Keratinocyte (primary cell): Measurements from ENCODE around the gene PDE1C. TPM values are rescaled to one million over a fixed set of nuclear protein-coding genes. Genes with fewer than 3 reads are reported as not detected.

ENCODE experiments used
- DNase-seq: peaks from one replicate; pipeline ENCODE4 v3.0.0-alpha.2; 2011; ENCODE audit warnings: low read depth, missing footprints, low spot score
- FAIRE-seq: peaks from 2 replicates; lab custom pipeline; 2011; peaks lifted over from hg19 to GRCh38; lab: Jason Lieb, UNC
- H2AFZ ChIP-seq: 2 replicates; pipeline ENCODE4 v1.6.0; 2012; ENCODE audit warnings: low read length, control low read depth, inconsistent platforms; ENCODE audit not compliant: control insufficient read depth
- H3K27ac ChIP-seq: 2 replicates; pipeline ENCODE4 v1.5.1; 2011; ENCODE audit warnings: low read length; ENCODE audit not compliant: control insufficient read depth, insufficient read depth
- H3K27me3 ChIP-seq: 3 replicates; pipeline ENCODE4 v1.6.0; 2011; ENCODE audit warnings: low read length; ENCODE audit not compliant: control insufficient read depth, insufficient read depth; ENCODE audit errors: extremely low read depth
- H3K36me3 ChIP-seq, 2 experiments: 2 replicates in 1 of 2; 3 replicates in 1 of 2; pipeline ENCODE4 v1.5.1; 2011; ENCODE audit warnings: low read length in 2 of 2, mild to moderate bottlenecking in 1 of 2; ENCODE audit not compliant: control insufficient read depth in 2 of 2, insufficient read depth in 2 of 2; ENCODE audit errors: extremely low read depth in 1 of 2
- H3K4me1 ChIP-seq: 3 replicates; pipeline ENCODE4 v1.5.1; 2011; ENCODE audit warnings: low read length; ENCODE audit not compliant: control insufficient read depth, insufficient read depth; ENCODE audit errors: extremely low read depth
- H3K4me2 ChIP-seq: 3 replicates; pipeline ENCODE4 v1.6.0; 2011; ENCODE audit warnings: low read depth, low read length; ENCODE audit not compliant: control insufficient read depth, insufficient read depth; ENCODE audit errors: extremely low read depth
- H3K4me3 ChIP-seq, 3 experiments: fragments of 200-600 bp in 1 of 3; sonication (generic) in 1 of 3; 2 replicates in 2 of 3; 3 replicates in 1 of 3; pipeline ENCODE4 v1.5.1; 2011 to 2016; ENCODE audit warnings: low read length in 3 of 3, mild to moderate bottlenecking in 3 of 3, control low read depth in 2 of 3, inconsistent platforms in 1 of 3, low read depth in 1 of 3, mixed read lengths in 1 of 3, mixed run types in 1 of 3, moderate library complexity in 1 of 3; ENCODE audit not compliant: control insufficient read depth in 2 of 3, insufficient read depth in 2 of 3; ENCODE audit errors: extremely low read depth in 1 of 3
- H3K79me2 ChIP-seq: 2 replicates; pipeline ENCODE4 v1.6.0; 2012; ENCODE audit warnings: low read length; ENCODE audit not compliant: control insufficient read depth, insufficient read depth
- H3K9ac ChIP-seq: 3 replicates; pipeline ENCODE4 v1.6.0; 2011; ENCODE audit warnings: low read length; ENCODE audit not compliant: control insufficient read depth, insufficient read depth; ENCODE audit errors: extremely low read depth
- H3K9me1 ChIP-seq: 3 replicates; pipeline ENCODE4 v1.6.0; 2011; ENCODE audit warnings: low read length; ENCODE audit not compliant: control insufficient read depth, insufficient read depth; ENCODE audit errors: extremely low read depth
- H3K9me3 ChIP-seq: 2 replicates; pipeline ENCODE4 v1.5.1; 2012; ENCODE audit warnings: low read depth, low read length; ENCODE audit not compliant: control insufficient read depth
- H4K20me1 ChIP-seq: 3 replicates; pipeline ENCODE4 v1.6.0; 2011; ENCODE audit warnings: low read length; ENCODE audit not compliant: control insufficient read depth, insufficient read depth; ENCODE audit errors: extremely low read depth
- EZH2 ChIP-seq: IDR thresholded peaks from one replicate; pipeline ENCODE4 v1.6.1; 2012; ENCODE audit warnings: inconsistent platforms, mild to moderate bottlenecking, low read length, moderate library complexity
- dilution Hi-C: fragments of 300-500 bp; cut with MboI; formaldehyde crosslinking; loops from one replicate; pipeline ENCODE4 v1.7.0; 2020; ENCODE audit warnings: low sequenced_read_pairs; ENCODE audit not compliant: extremely low pct_ligation_motif_present
- polyA plus RNA-seq, 5 experiments: library from polyadenylated mRNA; depleted of rRNA in 3 of 5; stranded (reverse) in 3 of 5; stranded (forward) in 1 of 5; unstranded in 1 of 5; fragments of >200 nt; gene quantifications; 1 replicate in 1 of 5; 2 replicates in 3 of 5; 3 replicates in 1 of 5; pipeline versions ENCODE4 v1.2.1 to v1.2.3, GENCODE V29; 2011 to 2012; ENCODE audit warnings: missing spikeins in 2 of 5, low read depth in 1 of 5, low replicate concordance in 1 of 5
- TF ChIP-seq, protein P1 (sequence below), 3 experiments: IDR thresholded peaks in 1 of 3; conservative IDR thresholded peaks in 1 of 3; optimal IDR thresholded peaks in 1 of 3; 2 replicates in 2 of 3; 3 replicates in 1 of 3; pipeline versions ENCODE3 to v1.5.1; 2011; ENCODE audit warnings: low read length in 3 of 3, mild to moderate bottlenecking in 3 of 3, moderate library complexity in 2 of 3, control low read depth in 1 of 3, inconsistent platforms in 1 of 3; ENCODE audit not compliant: insufficient read depth in 2 of 3; ENCODE audit errors: extremely low read depth in 1 of 3

Gene PDE1C
- polyA plus RNA-seq, 1 donor (not counting 4 experiments of a cell fraction or from before 2014, with no cell fraction given), result 2.5 TPM

DNA sequence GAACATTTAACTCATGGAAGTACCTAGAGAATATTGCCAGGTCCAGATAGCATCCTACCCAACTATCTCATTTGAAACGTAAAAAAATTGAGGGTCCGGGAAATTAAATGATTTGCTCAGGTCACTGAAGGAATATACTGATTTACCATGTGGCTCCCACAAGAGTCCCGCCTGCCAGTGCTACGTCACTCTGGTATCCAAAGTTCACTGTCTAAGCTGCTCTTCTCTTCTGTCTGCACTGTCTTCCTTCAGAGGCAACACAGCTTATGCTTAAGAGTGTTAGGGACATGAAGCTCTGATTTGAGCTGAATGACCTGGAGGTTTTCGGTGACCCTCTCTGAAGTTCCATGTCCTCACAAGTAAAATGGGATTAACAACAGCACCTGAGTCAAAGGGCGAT, 114.6 kb downstream of the PDE1C start:
- Histone ChIP-seq H3K9me3 (no peaks in the 10 kb centered on the region), H3K4me2 (no peak overlapping the region), H3K27ac (no peak overlapping the region), H3K4me1 (peaks cover 14% of the 10 kb centered on the region), H4K20me1 (no peaks in the 10 kb centered on the region), H3K36me3 (no peaks in the 10 kb centered on the region), H3K9ac (no peak overlapping the region), H2AFZ (no peak overlapping the region), H3K9me1 (no peaks in the 10 kb centered on the region), H3K27me3 (no peaks in the 10 kb centered on the region), H3K79me2 (no peaks in the 10 kb centered on the region), H3K4me3 (no peak overlapping the region)
- FAIRE-seq (no peak), DNase-seq (no peak)
- TF ChIP-seq EZH2, result no peak
- TF ChIP-seq, protein P1, sequence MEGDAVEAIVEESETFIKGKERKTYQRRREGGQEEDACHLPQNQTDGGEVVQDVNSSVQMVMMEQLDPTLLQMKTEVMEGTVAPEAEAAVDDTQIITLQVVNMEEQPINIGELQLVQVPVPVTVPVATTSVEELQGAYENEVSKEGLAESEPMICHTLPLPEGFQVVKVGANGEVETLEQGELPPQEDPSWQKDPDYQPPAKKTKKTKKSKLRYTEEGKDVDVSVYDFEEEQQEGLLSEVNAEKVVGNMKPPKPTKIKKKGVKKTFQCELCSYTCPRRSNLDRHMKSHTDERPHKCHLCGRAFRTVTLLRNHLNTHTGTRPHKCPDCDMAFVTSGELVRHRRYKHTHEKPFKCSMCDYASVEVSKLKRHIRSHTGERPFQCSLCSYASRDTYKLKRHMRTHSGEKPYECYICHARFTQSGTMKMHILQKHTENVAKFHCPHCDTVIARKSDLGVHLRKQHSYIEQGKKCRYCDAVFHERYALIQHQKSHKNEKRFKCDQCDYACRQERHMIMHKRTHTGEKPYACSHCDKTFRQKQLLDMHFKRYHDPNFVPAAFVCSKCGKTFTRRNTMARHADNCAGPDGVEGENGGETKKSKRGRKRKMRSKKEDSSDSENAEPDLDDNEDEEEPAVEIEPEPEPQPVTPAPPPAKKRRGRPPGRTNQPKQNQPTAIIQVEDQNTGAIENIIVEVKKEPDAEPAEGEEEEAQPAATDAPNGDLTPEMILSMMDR (optimal IDR thresholded peaks at IDR 0.05 in 1 of 3, IDR thresholded peaks at IDR 0.05 in 1 of 3, conservative IDR thresholded peaks at IDR 0.05 in 1 of 3; ENCODE audit: extremely low read depth in 1 of 3, insufficient read depth in 2 of 3, low read length in 3 of 3), result no peak
- dilution Hi-C loops, result no loop called here

DNA sequence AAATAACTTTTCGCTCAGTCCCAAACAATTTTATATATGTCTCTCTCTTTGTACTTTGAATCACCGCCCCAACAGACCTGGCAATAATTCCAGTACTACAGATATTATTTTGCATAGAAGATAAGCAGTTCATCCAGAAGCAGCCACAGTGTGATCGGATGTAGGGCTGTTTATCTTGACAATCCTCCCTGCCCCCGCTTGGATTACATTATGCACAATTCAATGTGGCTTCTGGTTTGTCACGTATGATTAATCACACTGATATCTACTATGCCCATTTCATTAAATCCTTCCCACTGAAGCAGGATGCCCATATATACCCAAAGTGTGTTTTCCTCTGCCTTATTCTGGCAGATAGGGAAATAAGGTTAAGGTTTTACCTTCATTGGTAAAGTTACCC, 115.2 kb downstream of the PDE1C start:
- H3K27ac ChIP-seq, result no peak overlapping the region

More for the DNA sequence above, 115.2 kb downstream of the PDE1C start:
- peaks cover 19% of the 10 kb centered on the region for H3K4me1 ChIP-seq
- no peaks in the 10 kb centered on the region for H4K20me1 ChIP-seq
- DNase-seq, result no peak
- no peak overlapping the region for H3K4me2 ChIP-seq
- no peak overlapping the region for H3K9ac ChIP-seq
- FAIRE-seq, result no peak
- no peaks in the 10 kb centered on the region for H3K9me1 ChIP-seq
- no peaks in the 10 kb centered on the region for H3K9me3 ChIP-seq
- no peak overlapping the region for H2AFZ ChIP-seq
- dilution Hi-C loops, result no loop called here
- no peaks in the 10 kb centered on the region for H3K79me2 ChIP-seq
- H3K4me3 ChIP-seq, result no peak overlapping the region
- no peak for TF ChIP-seq EZH2
- TF ChIP-seq, protein P1 (optimal IDR thresholded peaks at IDR 0.05 in 1 of 3, IDR thresholded peaks at IDR 0.05 in 1 of 3, conservative IDR thresholded peaks at IDR 0.05 in 1 of 3; ENCODE audit: extremely low read depth in 1 of 3, insufficient read depth in 2 of 3, low read length in 3 of 3), result no peak
- no peaks in the 10 kb centered on the region for H3K36me3 ChIP-seq
- H3K27me3 ChIP-seq, result no peaks in the 10 kb centered on the region
